BE2C (cell line): ENCODE data around the gene EBF4.
"Not testable (repeated sequence)": the region's sequence is repeated elsewhere in the genome, so short reads cannot be mapped to it uniquely, and the experiment has no call there.

Source experiments
- DNase-seq: peaks from one replicate; pipeline ENCODE4 v3.0.0-alpha.2; 2020
- H3K27me3 ChIP-seq: fragments of 250-450 bp; sonication (Bioruptor Pico); 2 replicates; pipeline ENCODE4 v1.5.1; 2020; ENCODE audit warnings: mild to moderate bottlenecking
- H3K36me3 ChIP-seq: fragments of 250-450 bp; sonication (Bioruptor Pico); 2 replicates; pipeline ENCODE4 v1.5.1; 2020; ENCODE audit warnings: mild to moderate bottlenecking
- H3K4me1 ChIP-seq: fragments of 250-450 bp; sonication (Bioruptor Pico); 2 replicates; pipeline ENCODE4 v1.5.1; 2020
- H3K4me3 ChIP-seq: 2 replicates; pipeline ENCODE4 v1.5.1; 2011; ENCODE audit warnings: low read depth, low read length
- H3K9me3 ChIP-seq: fragments of 250-450 bp; sonication (Bioruptor Pico); 2 replicates; pipeline ENCODE4 v1.5.1; 2020
- TF ChIP-seq, protein P1 (sequence below): IDR thresholded peaks from 2 replicates; pipeline ENCODE4 v1.5.1; 2012; ENCODE audit warnings: mild to moderate bottlenecking, low read depth, low read length

The EBF4 gene

DNA sequence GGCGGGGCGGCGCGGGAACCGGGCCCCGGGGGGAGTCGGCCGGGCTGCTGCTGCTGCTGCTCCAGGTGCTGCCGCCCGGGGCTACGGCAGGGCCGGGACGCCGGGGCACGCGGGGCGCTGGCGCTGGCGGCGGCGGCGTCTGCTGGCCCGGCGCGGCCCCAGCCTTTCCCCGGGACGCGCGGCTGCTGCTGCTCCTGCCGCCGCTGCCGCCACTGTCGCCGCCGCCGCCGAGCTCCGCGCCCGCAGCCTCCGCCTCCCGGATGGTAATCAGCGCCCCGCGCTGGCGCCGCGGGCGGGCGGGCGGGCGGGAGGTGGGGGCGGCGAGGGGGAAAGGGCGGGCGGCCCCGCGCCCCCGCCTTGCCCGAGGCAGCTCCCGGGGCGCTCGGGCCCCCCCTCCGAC, 306 bp downstream of the EBF4 start:
- no peaks in the 10 kb centered on the region for H3K36me3 ChIP-seq
- DNase-seq, result peak; percentile 34
- H3K9me3 ChIP-seq, result no peaks in the 10 kb centered on the region
- no peaks in the 10 kb centered on the region for H3K4me1 ChIP-seq
- no peak overlapping the region for H3K4me3 ChIP-seq
- TF ChIP-seq, protein P1, sequence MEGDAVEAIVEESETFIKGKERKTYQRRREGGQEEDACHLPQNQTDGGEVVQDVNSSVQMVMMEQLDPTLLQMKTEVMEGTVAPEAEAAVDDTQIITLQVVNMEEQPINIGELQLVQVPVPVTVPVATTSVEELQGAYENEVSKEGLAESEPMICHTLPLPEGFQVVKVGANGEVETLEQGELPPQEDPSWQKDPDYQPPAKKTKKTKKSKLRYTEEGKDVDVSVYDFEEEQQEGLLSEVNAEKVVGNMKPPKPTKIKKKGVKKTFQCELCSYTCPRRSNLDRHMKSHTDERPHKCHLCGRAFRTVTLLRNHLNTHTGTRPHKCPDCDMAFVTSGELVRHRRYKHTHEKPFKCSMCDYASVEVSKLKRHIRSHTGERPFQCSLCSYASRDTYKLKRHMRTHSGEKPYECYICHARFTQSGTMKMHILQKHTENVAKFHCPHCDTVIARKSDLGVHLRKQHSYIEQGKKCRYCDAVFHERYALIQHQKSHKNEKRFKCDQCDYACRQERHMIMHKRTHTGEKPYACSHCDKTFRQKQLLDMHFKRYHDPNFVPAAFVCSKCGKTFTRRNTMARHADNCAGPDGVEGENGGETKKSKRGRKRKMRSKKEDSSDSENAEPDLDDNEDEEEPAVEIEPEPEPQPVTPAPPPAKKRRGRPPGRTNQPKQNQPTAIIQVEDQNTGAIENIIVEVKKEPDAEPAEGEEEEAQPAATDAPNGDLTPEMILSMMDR, result no peak
- H3K27me3 ChIP-seq, result peaks cover 19% of the 10 kb centered on the region

DNA sequence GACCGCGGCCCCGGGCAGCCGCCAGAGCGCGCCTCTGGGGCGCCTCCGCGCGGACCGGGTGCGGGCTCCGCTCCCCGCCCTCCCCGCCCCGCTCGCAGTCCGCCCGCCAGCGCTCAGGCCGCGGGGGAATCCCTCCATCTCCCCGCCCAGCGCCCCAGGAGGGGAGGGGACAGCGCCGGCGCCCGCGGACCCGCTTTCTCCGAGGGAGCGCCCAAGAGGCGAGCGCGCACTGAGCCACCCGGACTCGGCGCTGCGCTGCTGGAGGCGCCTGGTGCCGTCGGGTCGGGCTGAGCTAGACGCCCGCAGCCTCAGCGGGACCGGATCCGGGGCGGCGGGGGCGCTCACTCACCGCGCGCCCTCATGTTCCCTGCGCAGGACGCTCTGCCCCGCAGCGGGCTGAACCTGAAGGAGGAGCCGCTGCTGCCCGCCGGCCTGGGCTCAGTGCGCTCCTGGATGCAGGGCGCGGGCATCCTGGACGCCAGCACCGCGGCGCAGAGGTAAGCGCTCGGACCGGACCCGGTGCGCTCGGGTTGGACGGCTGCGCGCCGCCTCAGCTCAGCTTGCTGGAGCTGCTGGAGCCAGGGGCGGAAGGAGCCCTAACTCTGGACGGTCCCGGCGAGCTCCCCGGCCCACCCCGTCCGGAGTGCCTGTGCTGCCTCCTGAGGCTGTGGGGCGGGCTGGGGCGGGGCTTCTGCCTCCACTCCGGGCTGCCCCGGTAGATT, 867 bp downstream of the EBF4 start:
- H3K4me3 ChIP-seq, result no peak overlapping the region

DNA sequence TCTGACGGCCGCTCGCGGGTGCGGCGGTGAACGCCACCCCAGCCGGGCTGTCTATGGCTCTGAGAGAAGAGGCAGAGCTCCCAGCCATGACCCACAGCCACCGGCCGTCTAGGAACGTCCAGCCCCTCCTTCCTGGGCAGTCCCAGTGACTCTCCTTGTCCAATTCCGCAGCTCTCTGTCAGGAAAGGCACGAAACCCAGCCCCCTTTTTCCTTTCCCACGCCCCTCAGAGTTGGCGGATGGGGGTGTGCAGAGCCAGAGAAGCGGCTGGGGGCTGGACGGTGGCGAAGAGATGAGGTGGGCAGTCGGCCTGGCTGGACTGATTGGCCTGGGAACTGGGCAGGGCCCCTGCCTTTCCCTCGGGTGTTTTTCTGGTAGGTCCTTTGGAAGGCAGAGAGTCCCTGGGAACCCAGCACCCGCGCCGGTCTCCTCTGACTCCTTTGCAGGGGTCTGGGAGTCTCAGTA, 1.5 kb downstream of the EBF4 start:
- Histone ChIP-seq H3K36me3 (no peaks in the 10 kb centered on the region), H3K27me3 (peaks cover 19% of the 10 kb centered on the region), H3K4me1 (no peaks in the 10 kb centered on the region), H3K9me3 (no peaks in the 10 kb centered on the region), H3K4me3 (no peak overlapping the region)
- no peak for DNase-seq
- TF ChIP-seq, protein P1, result no peak

More for the DNA sequence above, 867 bp downstream of the EBF4 start:
- H3K27me3 ChIP-seq, result peaks cover 19% of the 10 kb centered on the region
- H3K9me3 ChIP-seq, result no peaks in the 10 kb centered on the region
- H3K4me1 ChIP-seq, result no peaks in the 10 kb centered on the region
- TF ChIP-seq, protein P1, result no peak
- H3K36me3 ChIP-seq, result no peaks in the 10 kb centered on the region
- DNase-seq, result peak; percentile 34

DNA sequence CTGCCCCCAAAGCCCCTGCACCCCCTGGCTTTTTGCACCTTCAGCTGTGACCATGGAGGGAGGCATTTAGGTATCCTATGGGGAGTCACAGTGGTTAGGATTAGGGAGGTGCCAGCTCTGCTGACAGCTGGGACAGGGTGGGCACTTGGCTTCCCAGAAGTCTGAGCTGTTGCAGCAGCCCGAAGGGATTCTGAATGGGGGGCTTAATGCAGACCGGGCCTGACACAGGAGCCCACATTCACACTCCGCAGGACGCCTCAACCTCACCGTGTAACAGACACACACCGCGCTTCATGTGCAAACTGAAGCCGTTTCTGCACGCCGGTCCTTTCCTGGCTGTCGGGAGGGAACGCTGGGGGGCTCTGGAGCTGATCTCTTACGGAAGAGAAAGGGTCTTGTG, 1.9 kb downstream of the EBF4 start:
- Histone ChIP-seq H3K36me3 (no peaks in the 10 kb centered on the region), H3K27me3 (peaks cover 19% of the 10 kb centered on the region), H3K4me1 (no peaks in the 10 kb centered on the region), H3K4me3 (no peak overlapping the region), H3K9me3 (no peaks in the 10 kb centered on the region)
- DNase-seq, result no peak
- TF ChIP-seq, protein P1, result no peak

DNA sequence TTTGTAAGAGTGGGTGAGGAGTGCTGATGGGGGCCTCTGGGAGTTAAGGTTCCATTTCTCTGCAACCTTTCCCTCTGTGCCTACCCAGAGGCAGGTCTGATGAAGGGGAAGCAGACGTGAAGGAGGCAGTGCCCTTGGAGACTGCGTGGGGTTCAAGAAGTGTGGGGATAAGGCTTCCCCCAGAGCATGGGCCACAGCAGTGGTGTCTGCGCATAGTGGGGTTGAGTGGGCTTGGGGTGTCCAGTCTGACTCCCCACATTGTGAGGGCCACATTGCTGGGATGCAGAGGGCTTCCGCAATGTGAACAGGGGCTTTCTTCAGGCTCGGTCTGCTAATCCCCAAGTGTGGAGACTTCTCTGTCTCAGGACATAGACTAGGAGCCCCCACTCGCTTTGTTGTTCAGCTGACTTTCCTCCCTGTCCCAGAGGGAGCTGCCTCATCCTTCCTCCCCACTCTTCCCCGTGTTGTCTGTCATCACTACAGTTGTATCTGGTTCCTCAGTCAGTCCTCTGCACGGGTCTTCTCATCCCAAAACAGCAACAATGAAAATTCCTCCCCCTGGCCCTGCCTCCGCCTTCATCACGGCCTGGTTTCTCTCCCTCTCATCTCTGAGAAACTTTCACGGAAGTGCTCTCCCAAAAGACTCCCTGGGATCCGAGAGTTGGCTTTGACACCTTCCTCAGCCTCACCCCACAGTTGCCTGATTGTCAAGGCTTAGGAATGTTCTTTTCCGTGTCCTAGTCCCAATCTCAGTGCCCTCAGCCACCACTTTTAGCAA, 2.8 kb downstream of the EBF4 start:
- Histone ChIP-seq H3K4me1 (no peaks in the 10 kb centered on the region), H3K27me3 (peaks cover 19% of the 10 kb centered on the region)
- no peak for DNase-seq

DNA sequence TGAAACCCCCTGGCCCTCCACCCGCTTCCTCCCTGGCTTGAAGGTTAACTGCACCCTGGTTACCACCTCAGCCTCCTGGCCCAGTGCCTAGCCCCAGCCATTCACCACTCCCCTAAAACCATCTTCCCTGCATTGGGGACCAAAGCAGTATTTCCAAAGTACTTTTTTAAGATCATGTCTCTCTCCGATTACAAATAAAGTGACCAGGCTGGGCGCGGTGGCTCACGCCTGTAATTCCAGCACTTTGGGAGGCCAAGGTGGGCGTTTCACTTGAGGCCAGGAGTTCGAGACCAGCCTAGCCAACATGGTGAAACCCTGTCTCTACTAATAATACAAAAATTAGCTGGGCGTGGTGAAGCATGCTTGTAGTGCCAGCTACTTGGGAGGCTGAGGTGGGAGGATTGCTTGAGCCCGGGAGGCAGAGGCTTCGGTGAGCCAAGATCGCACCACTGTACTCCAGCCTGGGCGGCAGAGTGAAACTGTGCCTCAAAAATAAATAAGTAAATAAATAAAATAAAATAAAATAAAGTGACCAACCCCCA, 3.5 kb downstream of the EBF4 start:
- H3K36me3 ChIP-seq, DNase-seq: not testable (repeated sequence)

More for the DNA sequence above, 2.8 kb downstream of the EBF4 start:
- Histone ChIP-seq H3K36me3 (no peaks in the 10 kb centered on the region), H3K9me3 (no peaks in the 10 kb centered on the region), H3K4me3 (no peak overlapping the region)
- TF ChIP-seq, protein P1, result no peak

More for the DNA sequence above, 3.5 kb downstream of the EBF4 start:
- H3K9me3 ChIP-seq, H3K4me1 ChIP-seq, H3K4me3 ChIP-seq: not testable (repeated sequence)
- H3K27me3 ChIP-seq, result peaks cover 19% of the 10 kb centered on the region
